SKM-1 (cell line): ENCODE measurements around the gene GRK4.
"Not testable (repeated sequence)": the region's sequence is repeated elsewhere in the genome, so short reads cannot be mapped to it uniquely, and the experiment has no call there.

Source experiments
- DNase-seq: peaks from one replicate; lab custom pipeline; 2025; ENCODE audit not compliant: unreplicated experiment; lab: John Stamatoyannopoulos, UW

GRK4 gene

DNA sequence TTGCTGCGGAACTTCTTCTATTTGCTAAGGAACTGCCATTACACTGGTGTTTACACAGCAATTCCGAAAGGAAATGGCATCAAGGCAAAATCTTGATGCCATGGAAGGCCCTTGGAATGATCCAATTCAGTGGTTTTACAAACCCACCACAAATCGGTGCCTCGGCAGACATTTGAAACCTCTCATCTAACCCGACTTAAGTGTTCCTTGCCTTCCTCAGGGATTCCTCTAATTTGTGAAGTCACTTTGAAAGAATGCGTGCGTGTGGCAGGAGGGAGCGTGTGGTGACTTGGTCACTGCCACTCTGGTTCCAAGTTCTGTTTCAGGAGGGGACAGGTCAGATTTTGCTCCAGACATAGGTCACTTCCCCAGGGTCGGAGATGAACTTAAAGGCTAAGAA is 4.9 kb upstream of the GRK4 start:
- no peak for DNase-seq

DNA sequence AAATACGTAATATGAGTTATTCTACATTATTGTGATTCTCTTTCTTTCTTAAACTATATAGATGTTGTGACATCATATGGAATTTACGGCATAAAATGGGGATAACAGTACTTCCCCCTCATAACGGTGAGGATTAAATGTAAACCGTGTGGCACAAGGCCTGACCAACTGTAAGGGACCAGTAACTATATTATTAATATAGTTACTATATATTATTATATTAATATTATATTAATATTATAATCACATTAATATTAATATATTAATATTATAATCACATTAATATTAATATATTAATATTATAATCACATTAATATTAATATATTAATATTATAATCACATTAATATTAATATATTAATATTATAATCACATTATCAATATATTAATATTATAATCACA is 2.9 kb upstream of the GRK4 start:
- not testable (repeated sequence) for DNase-seq

DNA sequence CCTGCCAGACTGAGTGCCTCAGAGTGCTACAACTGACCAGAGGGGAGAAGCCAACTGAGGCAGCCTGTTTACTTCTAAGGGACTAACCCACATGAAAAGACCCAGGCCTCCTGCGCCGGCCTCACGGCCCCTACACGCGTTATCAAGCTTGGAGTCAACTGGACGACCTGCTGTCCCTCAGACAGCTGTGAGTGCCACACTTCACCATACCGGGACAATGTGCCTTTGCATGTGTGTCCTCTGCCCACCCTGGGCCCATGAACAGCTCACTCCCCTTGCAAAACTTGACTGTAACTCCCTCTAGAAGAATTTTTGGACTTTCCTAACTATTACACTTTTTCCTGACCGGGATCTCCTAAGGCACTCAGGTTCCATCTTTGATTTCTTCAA is 2.0 kb upstream of the GRK4 start:
- peak; percentile 51 for DNase-seq

DNA sequence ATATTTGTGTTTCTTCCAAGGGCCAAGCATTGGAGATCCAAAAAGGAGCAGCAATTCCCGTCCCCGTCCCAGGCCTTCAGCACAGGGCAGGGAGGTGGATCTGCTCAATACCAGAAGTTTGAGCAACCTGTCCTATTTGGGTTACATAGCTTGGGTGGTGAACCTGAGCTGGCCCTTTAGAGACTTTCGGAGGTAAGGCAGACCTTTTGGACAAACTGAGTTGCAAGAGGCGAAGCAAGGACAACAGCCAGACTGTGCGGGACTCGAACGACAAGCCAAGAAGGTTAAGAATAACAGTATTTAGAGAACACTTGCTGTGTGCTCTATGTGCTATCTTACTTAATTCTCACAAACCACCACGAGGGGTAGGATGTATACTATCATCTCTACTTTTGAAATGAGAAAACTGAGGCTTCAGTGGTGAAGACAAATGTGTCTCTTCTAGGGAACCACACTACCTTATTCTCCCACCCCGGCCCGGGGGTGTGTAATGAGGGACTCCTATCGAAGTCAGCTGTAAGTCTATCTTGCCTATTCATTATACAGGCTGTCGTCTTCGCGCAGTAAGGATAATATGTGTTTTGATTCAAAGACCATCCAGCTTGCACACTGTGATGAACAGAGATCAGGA is 1.4 kb upstream of the GRK4 start:
- no peak for DNase-seq

- DNase-seq, result peak; percentile 35
Measured at GRCh38 chr4:2962614-2963174, 677 bp upstream of the GRK4 start.

DNA sequence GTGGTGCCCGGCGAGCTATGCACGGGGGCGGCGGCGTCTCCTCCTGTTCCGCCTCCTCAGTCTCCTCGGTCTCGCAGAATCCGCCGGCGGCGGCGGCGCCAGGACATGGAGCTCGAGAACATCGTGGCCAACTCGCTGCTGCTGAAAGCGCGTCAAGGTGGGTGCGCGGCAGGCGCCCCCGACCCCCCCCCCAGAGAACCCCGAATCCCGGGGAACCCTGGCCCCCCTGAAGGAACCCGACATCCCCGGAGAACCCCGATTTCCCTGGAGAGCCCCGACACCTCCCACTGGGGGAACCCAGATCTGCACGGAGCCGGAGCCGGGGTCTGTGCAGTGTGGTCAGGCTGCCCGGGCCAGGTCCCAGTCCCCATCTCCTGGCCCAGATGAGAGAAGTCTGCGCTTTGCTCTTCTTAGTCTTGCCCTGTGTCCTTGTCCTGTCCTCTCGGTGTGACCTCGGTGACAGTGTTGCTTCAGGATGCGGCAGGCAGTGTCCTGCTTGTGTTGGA is 648 bp downstream of the GRK4 start:
- DNase-seq, result no peak

GRCh38 chr4:2964706-2965258 is 1.4 kb downstream of the GRK4 start:
- DNase-seq, result no peak

GRCh38 chr4:2965262-2965661 is 1.9 kb downstream of the GRK4 start:
- no peak for DNase-seq

GRCh38 chr4:2968381-2968780 is 5.0 kb downstream of the GRK4 start:
- DNase-seq, result no peak

DNA sequence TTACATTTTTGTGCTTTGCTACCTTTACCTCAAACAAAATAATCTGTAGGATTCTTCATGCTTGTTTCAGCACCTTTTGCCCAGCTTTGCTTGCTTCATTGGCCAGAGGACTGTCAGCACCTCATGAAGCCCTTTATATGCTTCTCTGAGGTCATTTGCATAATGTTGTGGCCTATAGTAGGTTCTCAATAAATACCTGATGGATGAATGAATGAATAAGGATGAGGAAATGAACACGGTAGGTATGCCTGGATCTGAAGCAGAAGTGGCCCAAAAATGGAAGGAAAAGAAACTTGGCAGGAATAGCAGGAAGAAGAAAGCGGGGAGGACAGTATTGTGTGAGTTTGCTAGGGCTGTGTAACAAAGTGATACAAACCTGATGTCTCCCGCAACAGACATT is 7.9 kb downstream of the GRK4 start:
- DNase-seq, result no peak

- DNase-seq, result no peak
Measured at GRCh38 chr4:2977211-2978088, 14.1 kb downstream of the GRK4 start.

- DNase-seq, result no peak
Measured at GRCh38 chr4:2981256-2981819, 18.0 kb downstream of the GRK4 start.

GRCh38 chr4:2982012-2982411 is 18.6 kb downstream of the GRK4 start:
- no peak for DNase-seq

- DNase-seq, result not testable (repeated sequence)
Measured at GRCh38 chr4:2983715-2984114, 20.3 kb downstream of the GRK4 start.

DNA sequence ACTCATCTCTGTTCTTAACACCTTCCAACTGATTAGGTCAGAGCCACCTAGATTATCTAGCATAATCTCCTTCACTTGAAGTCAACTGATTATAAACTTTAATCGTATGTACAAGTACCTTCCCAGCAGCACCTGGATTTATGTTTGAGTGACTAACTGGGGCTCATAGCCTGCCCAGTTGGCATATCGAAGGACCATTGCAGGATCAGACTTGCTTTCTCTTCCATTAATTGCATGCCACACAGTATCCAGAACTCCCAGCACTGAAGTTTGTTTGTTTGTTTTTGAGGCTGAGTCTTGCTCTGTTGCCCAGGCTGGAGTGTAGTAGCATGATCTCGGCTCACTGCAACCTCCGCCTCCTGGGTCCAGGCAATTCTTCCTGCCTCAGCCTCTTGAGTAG is 27.9 kb downstream of the GRK4 start:
- no peak for DNase-seq

GRCh38 chr4:2994917-2995316 is 31.5 kb downstream of the GRK4 start:
- no peak for DNase-seq

DNA sequence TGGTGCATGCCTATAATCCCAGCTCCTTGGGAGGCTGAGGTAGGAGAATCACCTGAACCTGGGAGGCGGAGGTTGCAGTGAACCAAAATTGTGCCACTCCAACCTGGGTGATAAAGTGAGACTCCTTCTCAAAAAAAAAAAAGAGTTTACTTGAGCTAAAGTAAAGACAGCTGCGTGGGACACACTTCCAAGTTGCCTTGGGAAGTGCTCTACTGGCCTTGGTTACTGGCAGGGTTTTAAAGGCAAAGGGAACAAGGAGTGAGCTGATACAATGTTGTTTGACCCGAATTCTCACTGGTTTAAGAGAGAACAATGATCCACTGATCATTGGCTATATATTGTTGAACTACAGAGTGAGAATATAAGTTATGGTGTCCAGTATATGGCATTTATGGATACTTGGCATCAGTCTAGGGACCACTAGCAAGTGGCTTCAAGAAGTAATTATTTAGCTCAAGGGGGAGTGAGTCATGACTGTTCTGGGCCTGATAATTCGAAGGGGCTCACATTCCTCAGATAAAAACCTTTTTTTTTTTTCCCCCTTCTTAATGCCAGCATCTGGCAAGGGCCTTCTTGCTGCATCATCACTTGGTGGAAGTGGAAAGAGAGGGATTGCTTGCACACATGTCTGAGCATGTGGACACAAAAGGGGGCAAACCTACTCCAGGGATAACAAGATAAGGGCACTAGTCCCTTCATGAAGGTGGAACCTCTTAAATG is 32.3 kb downstream of the GRK4 start:
- no peak for DNase-seq

GRCh38 chr4:2996415-2996814 is 33.0 kb downstream of the GRK4 start:
- DNase-seq, result no peak

GRCh38 chr4:3007724-3008123 is 44.4 kb downstream of the GRK4 start:
- no peak for DNase-seq

DNA sequence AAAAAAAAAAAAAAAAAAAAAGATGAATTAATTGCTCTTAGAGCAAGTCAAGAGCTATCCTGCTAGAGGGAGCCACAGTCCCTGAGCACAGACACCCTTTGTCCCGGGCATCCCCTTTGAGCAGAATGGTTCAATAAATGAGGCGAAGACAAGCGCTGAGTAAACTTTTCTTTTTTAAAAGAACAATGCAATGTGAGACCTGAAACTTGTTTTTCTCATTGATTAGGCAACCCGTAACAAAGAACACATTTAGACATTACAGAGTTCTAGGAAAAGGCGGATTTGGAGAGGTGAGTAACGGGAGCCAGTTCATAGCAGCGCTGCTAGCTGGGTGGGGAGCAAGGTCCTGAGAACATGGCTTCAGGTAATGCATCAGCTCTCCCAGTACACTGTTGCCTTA is 46.1 kb downstream of the GRK4 start:
- DNase-seq, result no peak

DNA sequence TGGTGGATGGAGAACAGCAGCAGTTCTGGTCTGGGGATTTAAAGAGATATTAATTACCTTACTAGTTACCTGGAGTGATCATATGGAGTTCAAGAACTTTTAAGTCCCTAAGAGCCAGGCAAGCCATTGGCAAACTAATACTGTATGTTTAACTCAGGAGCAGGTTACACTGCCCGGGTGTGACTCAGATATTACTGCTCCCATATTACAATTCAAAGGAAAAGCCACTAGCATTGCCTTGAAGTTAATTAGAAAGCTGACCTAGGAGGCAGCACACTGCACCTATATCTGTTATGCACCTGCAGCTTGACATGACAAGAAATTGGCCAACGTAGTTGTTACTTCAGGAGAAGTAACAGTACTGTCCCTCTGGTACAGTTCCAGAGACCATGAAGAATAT is 47.2 kb downstream of the GRK4 start:
- no peak for DNase-seq
